GM20000 (cell line): ENCODE data around the gene UBQLN4.
"Not testable (repeated sequence)": the region's sequence is repeated elsewhere in the genome, so short reads cannot be mapped to it uniquely, and the experiment has no call there.

Source experiments
- DNase-seq: peaks from one replicate; pipeline ENCODE4 v3.0.0; 2012; ENCODE audit warnings: low spot score
- CTCF ChIP-seq: IDR thresholded peaks from 2 replicates; pipeline ENCODE4 v1.5.1; 2012; ENCODE audit warnings: mild to moderate bottlenecking, control low read depth; ENCODE audit errors: extremely low read depth, missing control alignments

The UBQLN4 gene

GRCh38 chr1:156075162-156075561 lies 21.6 kb upstream of the UBQLN4 start:
- no peak for TF ChIP-seq CTCF
- DNase-seq: no peak

- no peak for DNase-seq
- TF ChIP-seq CTCF: no peak
These were observed 21.1 kb upstream of the UBQLN4 start for GRCh38 chr1:156074661-156075060.

DNA sequence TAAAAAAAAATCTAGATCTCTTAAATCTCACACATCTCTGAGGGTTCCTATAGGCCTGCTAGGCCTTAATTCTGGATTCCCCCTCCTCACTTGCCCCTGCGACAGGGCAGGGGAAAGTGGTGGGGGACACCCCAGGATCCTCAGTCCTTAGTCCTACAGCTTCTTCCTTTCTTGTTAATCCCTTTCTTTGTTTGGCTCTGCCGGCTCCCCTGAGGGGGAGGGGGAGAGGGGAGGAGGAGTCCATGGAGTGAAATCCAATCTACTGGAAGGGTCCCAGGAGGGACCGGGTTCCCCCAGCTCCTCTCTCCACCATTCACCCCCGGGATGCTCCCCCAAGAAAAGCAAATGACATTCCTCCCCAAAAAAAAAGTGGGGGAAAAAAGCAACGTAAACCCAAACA lies 20.1 kb upstream of the UBQLN4 start:
- no peak for DNase-seq
- no peak for TF ChIP-seq CTCF

- DNase-seq: no peak
- TF ChIP-seq CTCF: no peak
These were observed 19.6 kb upstream of the UBQLN4 start for GRCh38 chr1:156073110-156073687.

DNA sequence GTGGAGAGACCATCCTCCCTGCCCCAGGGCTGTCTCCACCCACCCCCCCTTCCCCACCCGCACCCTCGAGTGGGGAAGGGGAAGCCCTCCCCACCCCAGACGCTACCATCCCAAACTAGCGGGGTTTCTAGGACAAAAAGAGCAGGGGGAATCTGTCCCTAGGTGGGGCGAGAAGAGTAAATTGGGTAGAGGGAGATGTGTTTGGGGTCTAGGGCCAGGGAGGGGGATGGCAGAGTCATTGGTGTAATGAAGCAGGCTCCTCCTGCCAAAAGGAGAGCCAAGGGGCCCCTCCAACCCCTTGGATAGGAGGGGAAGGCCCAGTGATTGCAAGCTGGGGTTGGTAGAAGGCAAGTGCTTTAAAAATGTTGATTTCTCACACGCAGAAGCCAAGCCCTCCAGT lies 18.7 kb upstream of the UBQLN4 start:
- no peak for DNase-seq
- TF ChIP-seq CTCF: no peak

GRCh38 chr1:156071332-156071816 lies 17.8 kb upstream of the UBQLN4 start:
- not testable (repeated sequence) for DNase-seq

DNA sequence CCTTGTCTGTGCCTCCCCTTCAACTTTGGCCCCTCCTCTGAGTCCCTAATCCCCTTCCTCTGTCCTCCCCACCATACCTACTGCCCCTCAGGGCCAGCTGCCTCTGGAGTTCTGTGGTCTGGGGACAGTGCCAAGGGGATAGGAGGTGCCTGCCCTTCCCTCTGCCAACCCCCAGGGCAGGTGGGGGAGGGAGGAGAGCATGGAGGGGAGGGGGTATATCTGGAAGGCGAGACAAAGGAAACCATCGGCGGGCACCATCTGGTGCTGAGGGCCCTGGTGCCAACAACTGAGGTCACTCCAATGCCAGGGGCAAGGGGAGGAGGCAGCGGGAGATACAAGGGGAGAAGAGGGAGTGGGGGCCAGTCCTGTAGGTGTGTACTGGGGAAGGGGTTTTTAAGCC lies 16.9 kb upstream of the UBQLN4 start:
- no peak for DNase-seq
- TF ChIP-seq CTCF: no peak
